Measurements from ENCODE around the gene SPOP. TPM values are rescaled to one million over a fixed set of nuclear protein-coding genes. Genes with fewer than 3 reads are reported as not detected.

Gene SPOP
- total and polyA plus RNA-seq, 12 donors: 39.8 to 79.9 (median 65.8) TPM

DNA sequence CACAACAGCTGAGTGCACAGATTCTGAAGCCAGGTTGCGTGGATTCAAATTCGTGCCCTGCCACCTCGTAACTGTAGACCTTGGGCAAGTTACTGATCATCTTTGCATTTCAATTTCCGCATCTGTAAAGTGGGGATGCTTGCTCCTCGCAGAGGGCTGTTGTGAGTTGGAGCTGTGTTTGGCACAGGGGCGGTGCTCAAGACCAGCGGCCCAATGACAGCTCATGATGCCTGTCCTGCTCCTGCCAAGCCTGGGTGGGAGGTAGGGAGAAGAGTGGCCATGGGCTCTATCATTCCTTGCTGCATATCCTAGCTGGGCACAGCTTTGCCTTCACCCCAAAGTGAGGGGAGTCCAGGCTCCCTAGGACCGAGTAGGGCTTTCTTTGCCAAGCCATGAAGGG, 89.6 kb downstream of the SPOP start:
- H3K4me1 ChIP-seq: peaks cover 0 to 8% (median 0%) of the 10 kb centered on the region in 9 donors
- peaks cover 0 to 36% (median 6%) of the 10 kb centered on the region in 9 donors for H3K36me3 ChIP-seq
- no peak for DNase-seq
- no peak overlapping the region for H3K4me3 ChIP-seq
- no peak overlapping the region for H3K27ac ChIP-seq
- 93% methylated on average over 8 of the region's 8 CpGs for WGBS, 2 donors
- no peak for ATAC-seq
- TF ChIP-seq, protein P1, sequence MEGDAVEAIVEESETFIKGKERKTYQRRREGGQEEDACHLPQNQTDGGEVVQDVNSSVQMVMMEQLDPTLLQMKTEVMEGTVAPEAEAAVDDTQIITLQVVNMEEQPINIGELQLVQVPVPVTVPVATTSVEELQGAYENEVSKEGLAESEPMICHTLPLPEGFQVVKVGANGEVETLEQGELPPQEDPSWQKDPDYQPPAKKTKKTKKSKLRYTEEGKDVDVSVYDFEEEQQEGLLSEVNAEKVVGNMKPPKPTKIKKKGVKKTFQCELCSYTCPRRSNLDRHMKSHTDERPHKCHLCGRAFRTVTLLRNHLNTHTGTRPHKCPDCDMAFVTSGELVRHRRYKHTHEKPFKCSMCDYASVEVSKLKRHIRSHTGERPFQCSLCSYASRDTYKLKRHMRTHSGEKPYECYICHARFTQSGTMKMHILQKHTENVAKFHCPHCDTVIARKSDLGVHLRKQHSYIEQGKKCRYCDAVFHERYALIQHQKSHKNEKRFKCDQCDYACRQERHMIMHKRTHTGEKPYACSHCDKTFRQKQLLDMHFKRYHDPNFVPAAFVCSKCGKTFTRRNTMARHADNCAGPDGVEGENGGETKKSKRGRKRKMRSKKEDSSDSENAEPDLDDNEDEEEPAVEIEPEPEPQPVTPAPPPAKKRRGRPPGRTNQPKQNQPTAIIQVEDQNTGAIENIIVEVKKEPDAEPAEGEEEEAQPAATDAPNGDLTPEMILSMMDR (IDR thresholded peaks at IDR 0.05): no peak
- intact Hi-C loops (cut with DNase I): no loop called here
- no peaks in the 10 kb centered on the region for H3K9me3 ChIP-seq
- H3K27me3 ChIP-seq: no peaks in the 10 kb centered on the region

DNA sequence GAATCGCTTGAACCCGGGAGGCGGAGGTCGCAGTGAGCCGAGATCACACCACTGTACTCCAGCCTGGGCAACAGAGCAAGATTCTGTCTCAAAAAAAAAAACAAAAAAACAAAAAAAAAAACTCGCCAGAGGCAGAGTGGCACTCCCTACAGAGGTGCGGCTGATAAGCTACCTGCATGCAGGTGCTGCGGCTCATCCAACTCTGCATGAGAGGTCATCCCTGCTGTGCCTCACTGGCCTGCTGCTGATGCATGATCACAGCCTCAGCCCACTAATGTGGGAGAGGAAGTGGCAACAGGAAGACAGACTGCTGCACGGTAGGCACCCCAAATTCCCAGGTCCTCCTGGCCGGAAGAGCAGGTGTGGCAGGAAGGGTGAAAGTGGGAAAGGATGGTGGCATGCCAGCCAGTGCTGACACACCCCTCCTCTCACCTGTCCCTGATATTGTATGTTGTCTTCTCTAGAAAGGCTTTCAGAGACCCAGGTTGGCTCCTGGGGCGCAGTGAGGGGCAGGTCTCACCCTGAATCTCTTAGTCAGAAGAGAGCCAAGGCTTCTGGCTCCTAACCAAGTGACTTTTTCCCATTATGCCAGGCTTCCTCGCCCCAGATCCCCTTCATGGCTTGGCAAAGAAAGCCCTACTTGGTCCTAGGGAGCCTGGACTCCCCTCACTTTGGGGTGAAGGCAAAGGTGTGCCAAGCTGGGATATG, 90.4 kb downstream of the SPOP start:
- Histone ChIP-seq H3K36me3 (peaks cover 0 to 28% (median 3%) of the 10 kb centered on the region in 9 donors), H3K27ac (no peak overlapping the region), H3K27me3 (no peaks in the 10 kb centered on the region), H3K4me3 (no peak overlapping the region), H3K4me1 (peaks cover 0 to 10% (median 0%) of the 10 kb centered on the region in 9 donors), H3K9me3 (no peaks in the 10 kb centered on the region)
- TF ChIP-seq, protein P1 (IDR thresholded peaks at IDR 0.05): no peak
- intact Hi-C loops (cut with DNase I): no loop called here
- WGBS, 2 donors: 83 to 88% methylated on average over 12 of the region's 12 CpGs
- ATAC-seq (no peak), DNase-seq (no peak)

GRCh38 chr17:49585422-49586027, 92.4 kb downstream of the SPOP start:
- Histone ChIP-seq H3K27me3 (no peaks in the 10 kb centered on the region), H3K4me1 (peaks cover 0 to 18% (median 0%) of the 10 kb centered on the region in 9 donors), H3K4me3 (no peak overlapping the region), H3K27ac (no peak overlapping the region), H3K9me3 (no peaks in the 10 kb centered on the region), H3K36me3 (peaks cover 0 to 18% (median 0%) of the 10 kb centered on the region in 9 donors)
- ATAC-seq (no peak), DNase-seq (no peak)
- intact Hi-C loops (cut with DNase I): no loop called here
- TF ChIP-seq, protein P1 (IDR thresholded peaks at IDR 0.05): no peak
- WGBS, 2 donors: 62 to 70% methylated on average over 3 of the region's 3 CpGs

GRCh38 chr17:49583889-49584288, 94.0 kb downstream of the SPOP start:
- TF ChIP-seq, protein P1 (IDR thresholded peaks at IDR 0.05): no peak
- no peaks in the 10 kb centered on the region for H3K9me3 ChIP-seq
- peaks cover 0 to 19% (median 0%) of the 10 kb centered on the region in 9 donors for H3K4me1 ChIP-seq
- H3K27ac ChIP-seq: no peak overlapping the region
- ATAC-seq: no peak
- intact Hi-C loops (cut with DNase I): loop anchor here in 1 of 10 donors (5.0 kb wide), 1 partner anchor 98 kb away; no protein-coding TSS in a partner anchor
- WGBS, 2 donors: 87 to 90% methylated on average over 4 of the region's 4 CpGs
- no peak for DNase-seq
- H3K27me3 ChIP-seq: no peaks in the 10 kb centered on the region
- H3K4me3 ChIP-seq: no peak overlapping the region
- peaks cover 0 to 25% (median 0%) of the 10 kb centered on the region in 9 donors for H3K36me3 ChIP-seq
